OCI-LY1 (cell line): Measurements from ENCODE around the gene TNFRSF1B.

Experiments used
- H2AFZ ChIP-seq: fragments of 200-600 bp; sonication (generic), shearing (Covaris generic); 2 replicates; pipeline ENCODE4 v1.6.0; 2014; ENCODE audit warnings: antibody characterized with exemption, mild to moderate bottlenecking, low read length
- H3F3A ChIP-seq: fragments of 200-600 bp; sonication (generic), shearing (Covaris generic); 2 replicates; pipeline ENCODE4 v1.6.0; 2014; ENCODE audit warnings: mild to moderate bottlenecking, antibody characterized with exemption, low read length, moderate library complexity; ENCODE audit not compliant: insufficient read depth
- H3K27ac ChIP-seq: fragments of 200-600 bp; sonication (generic); 2 replicates; pipeline ENCODE4 v1.5.1; 2014; ENCODE audit warnings: low read length, mixed run types, mild to moderate bottlenecking, low read depth; ENCODE audit not compliant: poor library complexity, severe bottlenecking
- H3K27me3 ChIP-seq: fragments of 200-600 bp; sonication (generic); 2 replicates; pipeline ENCODE4 v1.6.0; 2014; ENCODE audit warnings: antibody characterized with exemption, mild to moderate bottlenecking, low read length, moderate library complexity; ENCODE audit not compliant: insufficient read depth
- H3K36me3 ChIP-seq: fragments of 200-600 bp; sonication (generic); 2 replicates; pipeline ENCODE4 v1.6.1; 2014; ENCODE audit warnings: mild to moderate bottlenecking, antibody characterized with exemption, low read length, moderate library complexity, mixed read lengths; ENCODE audit not compliant: insufficient read depth
- H3K4me1 ChIP-seq: fragments of 200-600 bp; sonication (generic); 2 replicates; pipeline ENCODE4 v1.5.1; 2014; ENCODE audit warnings: mild to moderate bottlenecking, low read length, moderate library complexity; ENCODE audit not compliant: insufficient read depth, severe bottlenecking
- H3K4me2 ChIP-seq: fragments of 200-600 bp; sonication (generic), shearing (Covaris generic); 2 replicates; pipeline ENCODE4 v1.6.1; 2014; ENCODE audit warnings: low read length
- H3K4me3 ChIP-seq: fragments of 200-600 bp; sonication (generic); 2 replicates; pipeline ENCODE4 v1.5.1; 2014; ENCODE audit warnings: low read length, low read depth, mild to moderate bottlenecking, mixed read lengths; ENCODE audit not compliant: poor library complexity, severe bottlenecking
- H3K79me2 ChIP-seq: fragments of 200-600 bp; shearing (Covaris generic); 2 replicates; pipeline ENCODE4 v1.6.1; 2016; ENCODE audit warnings: mixed run types, low read length, mixed read lengths; ENCODE audit not compliant: insufficient read depth
- H3K9ac ChIP-seq: fragments of 200-600 bp; sonication (generic), shearing (Covaris generic); 2 replicates; pipeline ENCODE4 v1.6.1; 2014; ENCODE audit warnings: mild to moderate bottlenecking, low read length, mixed read lengths
- H3K9me2 ChIP-seq: fragments of 200-600 bp; sonication (generic), shearing (Covaris generic); 2 replicates; pipeline ENCODE4 v1.6.1; 2014; ENCODE audit warnings: low read depth, mild to moderate bottlenecking, low read length, mixed read lengths
- H3K9me3 ChIP-seq: fragments of 200-600 bp; shearing (Covaris generic); 2 replicates; pipeline ENCODE4 v1.6.1; 2014; ENCODE audit warnings: low read length, mixed read lengths
- H4K20me1 ChIP-seq: fragments of 200-600 bp; sonication (generic), shearing (Covaris generic); 2 replicates; pipeline ENCODE4 v1.6.0; 2016; ENCODE audit warnings: mild to moderate bottlenecking, low read length; ENCODE audit not compliant: insufficient read depth
- CTCF ChIP-seq: fragments of 200-600 bp; sonication (generic), shearing (Covaris generic); IDR thresholded peaks from 2 replicates; pipeline ENCODE4 v1.5.1; 2017; ENCODE audit warnings: mild to moderate bottlenecking, antibody characterized with exemption, low read length, moderate library complexity, mixed read lengths
- EZH2 ChIP-seq: fragments of 200-600 bp; sonication (generic), shearing (Covaris generic); IDR thresholded peaks from 2 replicates; pipeline ENCODE4 v1.8.0; 2017; ENCODE audit warnings: borderline replicate concordance, mixed run types, mild to moderate bottlenecking, antibody characterized with exemption, low read length, moderate library complexity, mixed read lengths

TNFRSF1B gene

GRCh38 chr1:12245733-12246132 lies 78.9 kb downstream of the TNFRSF1B start:
- Histone ChIP-seq H3K4me1 (no peaks in the 10 kb centered on the region), H3K9ac (no peak overlapping the region), H3K27ac (no peak overlapping the region), H4K20me1 (no peaks in the 10 kb centered on the region), H3K79me2 (no peaks in the 10 kb centered on the region), H3F3A (no peaks in the 10 kb centered on the region), H2AFZ (no peak overlapping the region), H3K4me2 (no peak overlapping the region), H3K9me3 (no peaks in the 10 kb centered on the region), H3K36me3 (peaks cover 31% of the 10 kb centered on the region), H3K4me3 (no peak overlapping the region), H3K27me3 (no peaks in the 10 kb centered on the region), H3K9me2 (no peaks in the 10 kb centered on the region)
- TF ChIP-seq CTCF (no peak), EZH2 (no peak)

GRCh38 chr1:12246584-12246983 lies 79.8 kb downstream of the TNFRSF1B start:
- Histone ChIP-seq H4K20me1 (no peaks in the 10 kb centered on the region), H3K36me3 (peaks cover 37% of the 10 kb centered on the region), H3K79me2 (no peaks in the 10 kb centered on the region), H3K27ac (no peak overlapping the region), H3K4me2 (no peak overlapping the region), H3K9ac (no peak overlapping the region), H3K27me3 (no peaks in the 10 kb centered on the region), H3K4me1 (no peaks in the 10 kb centered on the region), H3K4me3 (no peak overlapping the region), H3K9me2 (no peaks in the 10 kb centered on the region), H3F3A (no peaks in the 10 kb centered on the region), H3K9me3 (no peaks in the 10 kb centered on the region), H2AFZ (no peak overlapping the region)
- TF ChIP-seq CTCF (no peak), EZH2 (no peak)

GRCh38 chr1:12249181-12249580 lies 82.4 kb downstream of the TNFRSF1B start:
- H2AFZ ChIP-seq = no peak overlapping the region
- no peak overlapping the region for H3K4me3 ChIP-seq
- TF ChIP-seq CTCF (no peak), EZH2 (no peak)
- no peaks in the 10 kb centered on the region for H3K9me2 ChIP-seq
- H3K27ac ChIP-seq = no peak overlapping the region
- no peaks in the 10 kb centered on the region for H3K4me1 ChIP-seq
- H3F3A ChIP-seq = no peaks in the 10 kb centered on the region
- H4K20me1 ChIP-seq = no peaks in the 10 kb centered on the region
- no peaks in the 10 kb centered on the region for H3K79me2 ChIP-seq
- H3K9me3 ChIP-seq = no peaks in the 10 kb centered on the region
- H3K4me2 ChIP-seq = no peak overlapping the region
- H3K27me3 ChIP-seq = no peaks in the 10 kb centered on the region
- no peak overlapping the region for H3K9ac ChIP-seq
- H3K36me3 ChIP-seq = peaks cover 37% of the 10 kb centered on the region; the same call in 1 of the 2 replicates
